CD1c-positive myeloid dendritic cell (primary cell): ENCODE data around the gene PNPO.
"Not testable (repeated sequence)": the region's sequence is repeated elsewhere in the genome, so short reads cannot be mapped to it uniquely, and the experiment has no call there.

Source experiments
- DNase-seq: peaks from one replicate; pipeline ENCODE4 v3.0.0-alpha.2; 2016; ENCODE audit errors: extremely low spot score

The PNPO gene

GRCh38 chr17:47975189-47975822, 33.9 kb downstream of the PNPO start:
- no peak for DNase-seq

GRCh38 chr17:47975823-47976205, 34.4 kb downstream of the PNPO start:
- no peak for DNase-seq

GRCh38 chr17:47978324-47978723, 37.0 kb downstream of the PNPO start:
- DNase-seq = peak; percentile 65

- no peak for DNase-seq
These were observed 39.2 kb downstream of the PNPO start for GRCh38 chr17:47980541-47980940.

GRCh38 chr17:47981462-47981861, 40.1 kb downstream of the PNPO start:
- DNase-seq = peak; percentile 29

GRCh38 chr17:47982091-47982617, 40.8 kb downstream of the PNPO start:
- no peak for DNase-seq

- peak; percentile 64 for DNase-seq
These were observed 41.4 kb downstream of the PNPO start for GRCh38 chr17:47982645-47983390.

- DNase-seq = peak; percentile 12
These were observed 42.3 kb downstream of the PNPO start for GRCh38 chr17:47983492-47984223.

- no peak for DNase-seq
These were observed 45.1 kb downstream of the PNPO start for GRCh38 chr17:47986520-47986919.

GRCh38 chr17:47987240-47987835, 46.0 kb downstream of the PNPO start:
- no peak for DNase-seq

- not testable (repeated sequence) for DNase-seq
These were observed 47.1 kb downstream of the PNPO start for GRCh38 chr17:47988445-47988844.

- no peak for DNase-seq
These were observed 47.8 kb downstream of the PNPO start for GRCh38 chr17:47989159-47989558.

- DNase-seq = no peak
These were observed 48.3 kb downstream of the PNPO start for GRCh38 chr17:47989700-47990099.

- no peak for DNase-seq
These were observed 49.8 kb downstream of the PNPO start for GRCh38 chr17:47990962-47991731.

GRCh38 chr17:47992216-47992615, 50.8 kb downstream of the PNPO start:
- no peak for DNase-seq

- no peak for DNase-seq
These were observed 51.7 kb downstream of the PNPO start for GRCh38 chr17:47993031-47993564.

GRCh38 chr17:47993964-47994363, 52.6 kb downstream of the PNPO start:
- DNase-seq = no peak

GRCh38 chr17:47994724-47995123, 53.4 kb downstream of the PNPO start:
- no peak for DNase-seq

- DNase-seq = no peak
These were observed 54.0 kb downstream of the PNPO start for GRCh38 chr17:47995241-47995935.

GRCh38 chr17:47996201-47996600, 54.8 kb downstream of the PNPO start:
- DNase-seq = no peak
